A549 treated with Hydrocortisone at 1 μM for 4 hours (cell line): ENCODE data around the gene TXLNA. TPM values are rescaled to one million over a fixed set of nuclear protein-coding genes. Genes with fewer than 3 reads are reported as not detected.

Source experiments
- total RNA-seq: library from RNA; stranded (reverse); fragments of 200-300 nt; extraction: Qiagen RNA extraction; gene quantifications from 5 replicates; pipeline ENCODE4 v1.2.3, GENCODE V29; 2022

TXLNA gene
- total RNA-seq, result 24.7 to 35.7 TPM (median 26.5 TPM) in 5 replicates

DNA sequence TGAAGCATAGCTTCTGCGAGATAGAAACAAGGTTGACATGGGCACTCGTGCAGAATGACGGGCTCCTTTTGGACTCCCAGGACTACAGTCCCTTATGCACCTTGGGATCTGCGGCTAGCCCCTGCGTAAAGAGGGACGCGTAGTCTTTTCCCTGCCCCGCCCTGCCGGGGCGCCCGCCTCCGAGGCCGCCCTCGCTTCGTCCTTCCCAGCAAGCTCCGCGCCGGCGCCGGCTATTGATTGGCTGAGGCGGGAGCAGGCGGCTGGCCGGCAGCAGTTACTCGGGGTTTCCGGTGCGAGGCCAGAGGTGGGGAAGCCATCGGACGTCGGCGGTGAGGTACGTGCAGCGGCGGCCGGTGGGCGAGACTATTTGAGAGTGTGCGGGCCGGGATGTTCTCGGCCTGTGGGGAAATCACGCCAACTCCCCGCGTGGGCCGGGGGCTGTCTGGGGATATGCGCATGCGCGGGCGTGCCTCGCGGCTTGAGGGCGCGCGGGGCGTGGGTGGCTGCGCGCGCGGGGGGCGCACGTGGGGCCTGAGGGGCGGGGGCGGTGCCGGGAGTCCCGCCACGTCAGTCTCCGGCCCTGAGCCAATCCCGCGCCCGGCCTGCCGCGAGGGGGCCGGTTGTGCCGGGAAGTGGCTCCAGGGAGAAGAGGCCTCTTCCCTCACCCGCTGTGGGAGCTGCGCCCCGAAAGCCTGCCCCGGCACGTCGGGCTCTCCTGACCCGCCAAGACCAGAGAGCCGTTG, at the start of gene TXLNA:
TSS of gene TXLNA (plus strand) at position 233 of the 743 bp plus-strand sequence. CDS start 671 bp downstream, outside the sequence.

DNA sequence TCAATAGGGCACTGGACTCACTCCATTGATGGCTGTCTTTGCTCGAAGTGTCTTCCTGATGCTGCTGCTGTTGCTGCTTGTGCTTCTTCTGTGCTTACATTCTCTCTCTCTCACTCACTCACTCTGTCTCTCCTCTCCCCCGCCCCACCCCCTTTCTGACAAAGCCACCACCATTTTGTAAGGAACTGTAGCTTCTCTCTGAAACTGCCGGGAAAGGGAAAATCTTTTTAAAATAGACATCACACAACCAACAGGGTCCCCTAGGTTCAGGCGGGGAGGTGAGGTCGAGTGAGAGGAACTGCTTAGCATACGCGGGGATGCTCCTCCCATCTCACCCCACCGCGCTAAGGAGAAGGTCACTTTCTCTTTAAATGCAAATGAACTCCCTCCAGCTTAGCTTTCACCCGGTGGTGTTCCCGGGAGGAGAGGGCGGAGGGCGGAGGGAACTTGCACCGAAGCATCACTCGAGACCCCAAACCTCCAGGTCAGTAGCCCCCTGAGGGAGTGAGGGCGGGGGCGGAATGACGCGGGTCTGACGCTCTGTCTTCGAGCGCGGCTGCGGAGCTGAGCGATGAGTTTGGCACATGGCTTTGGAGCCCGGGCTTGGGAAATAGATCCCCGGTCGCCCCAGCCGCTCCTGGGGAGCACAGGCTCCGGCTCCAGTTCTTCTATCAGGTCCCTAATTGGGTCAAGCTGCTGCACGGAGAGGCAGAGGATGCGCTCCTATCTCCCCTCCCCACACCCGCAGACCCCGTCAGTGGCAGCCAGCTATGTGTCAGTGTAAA, 20.9 kb downstream of the TXLNA start, which contains the start of gene CCDC28B:
TSS of gene CCDC28B (plus strand) at position 370 of the 785 bp plus-strand sequence. CDS start 1,341 bp downstream, outside the sequence.

GRCh38 chr1:32205401-32206370, 26.2 kb downstream of the TXLNA start, which contains the start of gene IQCC:
Gene IQCC (plus strand): TSS chr1:32205671. CDS start chr1:32205682, 11 bp downstream.

GRCh38 chr1:32208891-32209328, 29.4 kb downstream of the TXLNA start, which contains the start of gene DCDC2B:
Gene DCDC2B (plus strand): TSS chr1:32209089. CDS start chr1:32209094, 5 bp downstream.

DNA sequence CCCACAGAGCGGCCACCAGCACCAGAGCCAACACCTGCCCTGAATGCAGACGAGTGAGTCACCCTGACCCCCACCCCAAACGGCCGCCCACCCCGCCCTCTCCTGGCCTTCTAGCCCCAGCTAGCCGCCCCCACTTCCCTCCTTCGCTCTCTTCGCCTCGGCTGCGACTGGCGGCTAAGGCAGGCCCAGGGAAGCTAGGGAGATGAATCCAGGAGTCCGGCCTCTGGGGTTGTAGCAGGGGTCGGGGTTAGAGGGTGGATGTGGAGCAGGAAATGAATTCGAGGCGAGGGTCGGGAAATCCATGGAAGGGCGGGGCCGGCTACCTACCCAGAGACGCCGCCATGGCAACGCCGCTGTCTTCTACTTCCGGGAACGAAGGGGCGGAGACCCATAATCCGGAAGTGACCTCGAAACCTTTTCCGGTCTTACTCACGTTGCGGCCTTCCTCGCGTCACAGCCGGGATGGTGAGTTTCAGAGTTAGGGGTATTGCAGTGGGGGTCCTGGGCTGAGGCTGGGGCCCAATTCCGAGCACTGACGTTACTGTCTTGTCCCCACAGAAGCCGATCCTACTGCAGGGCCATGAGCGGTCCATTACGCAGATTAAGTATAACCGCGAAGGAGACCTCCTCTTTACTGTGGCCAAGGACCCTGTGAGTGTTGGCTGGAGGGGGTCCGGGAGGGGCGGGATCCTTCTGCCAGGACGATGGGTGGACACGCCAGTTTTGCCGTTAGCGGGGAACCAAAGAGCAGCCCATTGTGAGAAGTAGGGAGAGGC, 42.7 kb downstream of the TXLNA start, which contains the start of the genes EIF3I and TMEM234:
TSS of gene EIF3I (plus strand) at position 428 of the 776 bp plus-strand sequence. CDS start at position 463, 35 bp downstream.
TSS of gene TMEM234 (minus strand) at position 374 of the 776 bp plus-strand sequence. CDS start at position 343, 31 bp downstream.

DNA sequence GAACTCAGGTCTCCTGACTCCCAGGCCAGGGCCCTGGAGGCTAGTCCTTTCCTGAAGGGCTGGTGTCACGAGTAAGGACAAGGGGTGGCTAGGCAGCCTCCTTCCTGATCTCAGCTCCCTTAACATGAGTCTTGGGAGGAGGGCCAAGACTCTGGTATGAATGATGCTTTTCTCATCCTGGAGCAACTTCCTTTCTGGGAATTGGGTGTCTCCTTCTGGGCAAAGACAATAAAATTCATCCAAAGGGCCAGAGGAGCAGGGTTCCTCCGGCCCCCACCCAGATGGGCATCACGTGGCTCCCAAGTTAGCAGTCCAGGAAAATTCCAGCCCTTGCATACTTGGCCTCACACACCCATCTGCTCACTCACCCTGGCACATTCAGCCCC, 67.4 kb downstream of the TXLNA start, which contains the start of gene FAM167B:
TSS of gene FAM167B (plus strand) at position 335 of the 386 bp plus-strand sequence. CDS start 200 bp downstream, outside the sequence.

Other genes with a start within 250 kb of the TXLNA start
- gene PTP4A2, start 241.3 kb upstream of the TXLNA start, total RNA-seq, result 153 to 182 TPM (median 173 TPM) in 5 replicates
- gene KHDRBS1, start 165.8 kb upstream of the TXLNA start, total RNA-seq, result 119 to 146 TPM (median 134 TPM) in 5 replicates
- 8.2 to 11.6 TPM (median 10.6 TPM) in 5 replicates for gene TMEM39B, start 106.7 kb upstream of the TXLNA start, total RNA-seq
- 13.9 to 20.7 TPM (median 14.9 TPM) in 5 replicates for gene KPNA6, start 71.6 kb upstream of the TXLNA start, total RNA-seq
- 1.2 to 2.2 TPM (median 1.7 TPM) in 5 replicates for gene CCDC28B, start 20.9 kb downstream of the TXLNA start, total RNA-seq
- 1.3 to 2.4 TPM (median 1.9 TPM) in 5 replicates for gene IQCC, start 26.0 kb downstream of the TXLNA start, total RNA-seq
- gene DCDC2B, start 29.4 kb downstream of the TXLNA start, total RNA-seq, result not detected in 5 replicates
- 6.7 to 10.0 TPM (median 9.1 TPM) in 5 replicates for gene TMEM234, start 42.7 kb downstream of the TXLNA start, total RNA-seq
- 261 to 308 TPM (median 275 TPM) in 5 replicates for gene EIF3I, start 42.7 kb downstream of the TXLNA start, total RNA-seq
- 0.16 to 0.70 TPM (median 0.55 TPM) in 5 replicates for gene FAM167B, start 67.5 kb downstream of the TXLNA start, total RNA-seq
- 0.03 TPM in 1 of 5 replicates, not detected in the others for gene LCK, start 71.6 kb downstream of the TXLNA start, total RNA-seq
- gene HDAC1, start 112.4 kb downstream of the TXLNA start, total RNA-seq, result 51.1 to 58.3 TPM (median 53.6 TPM) in 5 replicates
- 52.9 to 69.7 TPM (median 64.0 TPM) in 5 replicates for gene MARCKSL1, start 156.6 kb downstream of the TXLNA start, total RNA-seq
- 2.1 to 4.5 TPM (median 3.7 TPM) in 5 replicates for gene FAM229A, start 182.8 kb downstream of the TXLNA start, total RNA-seq
- gene TSSK3, start 182.9 kb downstream of the TXLNA start, total RNA-seq, result 0.10 to 0.17 TPM (median 0.15 TPM) in 3 of 5 replicates, not detected in the others
- 17.7 to 21.0 TPM (median 20.6 TPM) in 5 replicates for gene BSDC1, start 214.8 kb downstream of the TXLNA start, total RNA-seq